GM12873 (cell line): Measurements from ENCODE around the gene ANKRD30A.

Experiments used
- CTCF ChIP-seq: IDR thresholded peaks from 2 replicates; pipeline ENCODE4 v1.5.1; 2012; ENCODE audit warnings: low read depth, mild to moderate bottlenecking, moderate library complexity, low read length, control low read depth; ENCODE audit not compliant: insufficient read depth; ENCODE audit errors: missing control alignments

ANKRD30A gene

GRCh38 chr10:37381271-37381670 lies 255.9 kb downstream of the ANKRD30A start:
- no peak for TF ChIP-seq CTCF

GRCh38 chr10:37384923-37385322 lies 259.5 kb downstream of the ANKRD30A start:
- no peak for TF ChIP-seq CTCF

GRCh38 chr10:37390926-37391325 lies 265.5 kb downstream of the ANKRD30A start:
- TF ChIP-seq CTCF = no peak

- no peak for TF ChIP-seq CTCF
Observed at GRCh38 chr10:37401225-37401624, 275.8 kb downstream of the ANKRD30A start.

GRCh38 chr10:37403776-37404175 lies 278.4 kb downstream of the ANKRD30A start:
- TF ChIP-seq CTCF = no peak
